ENCODE data around the gene CARD6. TPM values are rescaled to one million over a fixed set of nuclear protein-coding genes. Genes with fewer than 3 reads are reported as not detected.
"Not testable (repeated sequence)": the region's sequence is repeated elsewhere in the genome, so short reads cannot be mapped to it uniquely, and the experiment has no call there.

The CARD6 gene
- total RNA-seq, 1 donor from 2014 or later, result 24.1 TPM

- Histone ChIP-seq H3K27me3 (no peaks in the 10 kb centered on the region), H3K36me3 (no peaks in the 10 kb centered on the region), H3K4me1 (no peaks in the 10 kb centered on the region), H3K27ac (no peak overlapping the region), H3K4me3 (no peak overlapping the region), H3K9me3 (no peaks in the 10 kb centered on the region)
- no peak for ATAC-seq
- TF ChIP-seq, protein P1, sequence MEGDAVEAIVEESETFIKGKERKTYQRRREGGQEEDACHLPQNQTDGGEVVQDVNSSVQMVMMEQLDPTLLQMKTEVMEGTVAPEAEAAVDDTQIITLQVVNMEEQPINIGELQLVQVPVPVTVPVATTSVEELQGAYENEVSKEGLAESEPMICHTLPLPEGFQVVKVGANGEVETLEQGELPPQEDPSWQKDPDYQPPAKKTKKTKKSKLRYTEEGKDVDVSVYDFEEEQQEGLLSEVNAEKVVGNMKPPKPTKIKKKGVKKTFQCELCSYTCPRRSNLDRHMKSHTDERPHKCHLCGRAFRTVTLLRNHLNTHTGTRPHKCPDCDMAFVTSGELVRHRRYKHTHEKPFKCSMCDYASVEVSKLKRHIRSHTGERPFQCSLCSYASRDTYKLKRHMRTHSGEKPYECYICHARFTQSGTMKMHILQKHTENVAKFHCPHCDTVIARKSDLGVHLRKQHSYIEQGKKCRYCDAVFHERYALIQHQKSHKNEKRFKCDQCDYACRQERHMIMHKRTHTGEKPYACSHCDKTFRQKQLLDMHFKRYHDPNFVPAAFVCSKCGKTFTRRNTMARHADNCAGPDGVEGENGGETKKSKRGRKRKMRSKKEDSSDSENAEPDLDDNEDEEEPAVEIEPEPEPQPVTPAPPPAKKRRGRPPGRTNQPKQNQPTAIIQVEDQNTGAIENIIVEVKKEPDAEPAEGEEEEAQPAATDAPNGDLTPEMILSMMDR (IDR thresholded peaks at IDR 0.05), result no peak
- intact Hi-C loops (cut with DNase I), result no loop called here
- DNase-seq, result no peak
Measured at GRCh38 chr5:40877371-40877988, 36.3 kb downstream of the CARD6 start.

DNA sequence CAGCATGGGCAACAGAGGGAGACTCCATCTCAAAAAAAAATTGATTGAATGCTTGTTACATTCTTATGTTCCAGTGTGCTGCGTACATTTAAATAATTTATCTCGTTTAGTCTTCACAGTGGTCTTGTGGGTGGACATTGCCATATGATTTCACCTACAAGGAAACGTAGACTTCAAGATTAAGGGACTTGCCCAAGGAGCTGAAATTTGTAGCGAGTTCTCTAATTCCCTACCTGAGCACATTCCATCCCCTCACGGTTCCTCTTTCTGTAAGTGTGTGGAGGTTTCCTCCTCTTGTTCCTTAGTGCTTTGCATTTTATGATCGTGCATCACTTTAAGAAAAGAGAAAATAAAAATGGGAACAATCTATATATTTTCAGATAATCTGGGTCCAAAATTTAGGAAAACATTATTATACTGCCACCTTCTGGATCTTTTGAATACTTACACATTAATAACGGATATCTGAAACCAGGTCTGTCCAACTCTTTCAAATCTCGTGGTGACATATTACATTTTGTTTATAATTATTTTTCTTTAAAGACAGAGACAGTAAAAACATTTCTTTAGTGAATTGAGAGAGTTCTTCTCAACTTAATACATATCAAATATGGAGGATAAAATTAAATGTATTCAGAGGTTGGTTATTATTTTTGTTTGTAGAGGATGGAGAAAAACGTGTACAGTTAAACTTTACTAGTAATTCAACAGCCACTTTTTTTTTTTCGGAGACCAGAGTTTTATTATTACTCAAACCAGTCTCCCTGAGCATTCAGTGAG, 38.2 kb downstream of the CARD6 start:
- Histone ChIP-seq H3K4me1 (no peaks in the 10 kb centered on the region), H3K9me3 (no peaks in the 10 kb centered on the region), H3K27me3 (no peaks in the 10 kb centered on the region), H3K36me3 (no peaks in the 10 kb centered on the region), H3K27ac (no peak overlapping the region), H3K4me3 (no peak overlapping the region)
- TF ChIP-seq, protein P1 (IDR thresholded peaks at IDR 0.05), result peak; percentile 64
- intact Hi-C loops (cut with DNase I), result no loop called here
- ATAC-seq (no peak), DNase-seq (no peak)

GRCh38 chr5:40882291-40882690, 41.1 kb downstream of the CARD6 start:
- Histone ChIP-seq H3K36me3 (no peaks in the 10 kb centered on the region), H3K4me1 (no peaks in the 10 kb centered on the region), H3K9me3 (no peaks in the 10 kb centered on the region), H3K27me3 (no peaks in the 10 kb centered on the region), H3K27ac (no peak overlapping the region), H3K4me3 (no peak overlapping the region)
- DNase-seq (no peak), ATAC-seq (no peak)
- intact Hi-C loops (cut with DNase I), result no loop called here
- TF ChIP-seq, protein P1 (IDR thresholded peaks at IDR 0.05), result no peak

- ATAC-seq; H3K36me3 ChIP-seq; H3K27ac ChIP-seq; DNase-seq; H3K4me1 ChIP-seq; H3K4me3 ChIP-seq; H3K27me3 ChIP-seq; intact Hi-C loops (cut with DNase I); H3K9me3 ChIP-seq: not testable (repeated sequence)
Measured at GRCh38 chr5:40883051-40883450, 41.9 kb downstream of the CARD6 start.

- H3K36me3 ChIP-seq; intact Hi-C loops (cut with DNase I); H3K9me3 ChIP-seq; H3K27ac ChIP-seq; H3K27me3 ChIP-seq; ATAC-seq; H3K4me3 ChIP-seq; DNase-seq; H3K4me1 ChIP-seq: not testable (repeated sequence)
Measured at GRCh38 chr5:40895440-40896425, 54.6 kb downstream of the CARD6 start.

GRCh38 chr5:40904205-40904993, 63.2 kb downstream of the CARD6 start:
- H3K36me3 ChIP-seq, result no peaks in the 10 kb centered on the region
- ATAC-seq (peak; percentile 96), DNase-seq (no peak)
- TF ChIP-seq, protein P1 (IDR thresholded peaks at IDR 0.05), result peak; percentile 92
- H3K27ac ChIP-seq, result no peak overlapping the region
- no peaks in the 10 kb centered on the region for H3K9me3 ChIP-seq
- intact Hi-C loops (cut with DNase I), result no loop called here
- H3K4me3 ChIP-seq, result no peak overlapping the region
- H3K27me3 ChIP-seq, result no peaks in the 10 kb centered on the region
- H3K4me1 ChIP-seq, result peaks cover 14% of the 10 kb centered on the region

Data from upper lobe of right lung (tissue), 1 donor.